GM21786 (cell line): ENCODE results near the gene MZT2A.
"Not testable (repeated sequence)": the region's sequence is repeated elsewhere in the genome, so short reads cannot be mapped to it uniquely, and the experiment has no call there.

ENCODE experiments used
- ATAC-seq: cut with Tn5 transposase; IDR thresholded peaks from one replicate; pipeline ENCODE4 v1.9.1; 2021; ENCODE audit not compliant: unreplicated experiment

The MZT2A gene

DNA sequence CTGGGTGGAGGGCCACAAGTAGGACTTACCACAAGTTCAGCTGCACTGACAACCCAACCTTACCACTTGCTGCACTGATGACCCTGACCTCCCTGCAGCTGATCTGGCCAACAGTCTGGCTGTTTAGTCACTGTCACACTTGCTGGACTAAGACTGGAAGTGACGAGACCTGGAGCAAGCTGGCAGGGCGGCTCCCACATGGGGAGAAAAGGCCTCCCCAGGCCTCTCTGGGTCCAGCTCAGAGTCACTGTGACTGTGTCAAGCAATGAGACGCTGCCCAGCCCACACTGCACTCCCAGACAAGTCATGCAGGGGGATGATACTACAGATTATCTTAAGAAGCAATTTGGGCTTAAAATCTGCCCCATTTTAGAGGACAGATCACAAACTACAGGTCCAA lies 21.3 kb downstream of the MZT2A start:
- ATAC-seq: not testable (repeated sequence)

DNA sequence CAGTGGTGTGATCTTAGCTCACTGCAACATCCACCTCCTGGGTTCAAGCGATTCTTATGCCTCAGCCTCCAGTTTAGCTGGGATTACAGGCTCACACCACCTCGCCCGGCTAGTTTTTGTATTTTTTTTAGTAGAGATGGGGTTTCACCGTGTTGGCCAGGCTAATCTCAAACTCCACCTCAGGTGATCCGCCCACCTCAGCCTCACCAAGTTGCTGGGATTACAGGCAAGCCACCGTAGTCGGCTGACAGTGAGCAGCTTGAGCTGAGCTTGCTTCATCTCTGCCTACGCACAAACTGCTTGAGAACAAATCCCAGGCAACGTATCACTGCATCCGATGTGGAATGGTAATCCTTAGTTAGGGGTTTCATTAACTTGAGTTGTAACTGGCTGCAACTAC lies 24.5 kb downstream of the MZT2A start:
- not testable (repeated sequence) for ATAC-seq

DNA sequence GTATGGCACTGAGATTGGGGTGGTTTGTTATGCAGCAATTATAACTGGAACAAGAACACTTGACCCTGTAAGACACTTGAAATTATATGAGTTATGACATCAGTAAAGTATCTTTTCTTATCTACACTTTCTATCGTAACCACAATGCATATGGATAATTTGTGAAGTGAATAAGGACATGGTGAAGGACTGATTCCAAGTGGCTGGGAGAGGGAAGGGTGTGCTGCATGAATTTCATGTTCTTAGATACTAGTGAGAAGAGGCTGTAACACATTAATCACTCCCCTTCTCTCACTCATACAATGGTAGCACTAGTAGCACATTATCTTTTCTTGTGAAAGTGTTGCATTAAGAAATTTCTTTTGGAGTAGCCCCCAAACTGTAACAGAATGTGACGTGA lies 37.3 kb downstream of the MZT2A start:
- ATAC-seq: not testable (repeated sequence)

DNA sequence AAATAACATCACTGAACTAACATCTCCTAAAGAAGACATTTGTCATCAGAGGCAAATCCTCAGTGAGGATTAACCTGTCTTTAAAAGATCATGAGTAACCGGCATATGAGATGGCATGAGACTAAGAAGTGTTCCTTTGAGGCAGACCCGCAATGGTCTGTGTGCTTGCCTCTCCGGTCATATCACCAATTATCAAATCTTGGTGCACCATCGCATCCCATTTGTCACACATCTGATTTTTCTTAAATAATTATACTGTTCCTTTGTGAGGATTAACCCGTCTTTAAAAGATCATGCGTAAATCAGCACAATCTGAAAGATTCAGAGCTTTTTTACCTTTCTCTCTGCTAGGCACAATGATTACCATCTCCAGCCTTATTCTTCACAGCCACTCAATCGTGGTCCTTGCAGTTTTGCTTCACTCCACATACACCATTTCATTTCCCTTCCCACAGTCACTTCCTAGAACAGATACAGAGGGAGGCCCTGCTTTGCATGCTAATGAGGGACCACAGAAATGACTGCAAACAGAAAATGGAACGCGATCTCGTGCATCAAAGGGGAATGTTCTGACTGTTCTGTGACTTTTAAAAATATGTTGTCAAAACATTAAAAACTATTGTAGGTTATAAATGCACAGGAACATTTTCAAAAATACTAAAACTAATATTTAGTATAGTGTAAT lies 40.8 kb downstream of the MZT2A start:
- peak; percentile 91 for ATAC-seq

DNA sequence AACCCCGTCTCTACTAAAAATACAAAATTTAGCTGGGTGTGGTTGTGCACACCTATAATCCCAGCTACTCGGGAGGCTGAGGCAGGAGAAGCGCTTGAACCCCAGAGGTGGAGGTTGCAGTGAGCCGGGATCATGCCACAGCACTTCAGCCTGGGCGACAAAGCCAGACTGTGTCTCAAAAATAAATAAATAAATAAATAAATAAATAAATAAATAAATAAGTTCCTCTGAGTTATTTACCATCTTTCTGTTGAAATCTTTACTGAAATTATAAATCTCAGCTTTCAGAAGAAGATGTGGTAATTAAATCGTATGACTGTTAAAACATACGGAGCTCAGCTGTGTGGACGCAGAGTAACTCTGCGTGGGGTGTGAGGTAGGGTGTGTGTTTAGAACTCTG lies 44.2 kb downstream of the MZT2A start:
- not testable (repeated sequence) for ATAC-seq

DNA sequence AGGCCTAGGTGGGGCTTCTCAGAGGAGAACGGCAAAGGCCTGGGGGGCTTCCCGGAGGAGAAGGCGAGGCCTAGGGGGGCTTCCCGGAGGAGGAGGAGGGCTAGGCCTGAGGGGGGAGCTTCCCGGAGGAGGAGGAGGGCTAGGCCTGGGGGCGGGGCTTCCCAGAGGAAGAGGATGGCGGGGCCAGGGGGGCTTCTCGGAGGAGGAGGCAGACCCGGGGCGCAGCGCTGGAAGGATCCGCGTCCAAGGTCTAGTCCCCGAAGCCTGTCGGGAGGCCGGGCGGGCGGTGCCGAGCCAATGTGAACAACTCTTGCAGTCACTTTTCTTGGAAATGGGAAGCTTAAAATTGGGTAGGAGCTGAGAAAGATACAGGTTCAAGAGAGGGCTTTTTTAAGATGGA lies 46.3 kb downstream of the MZT2A start:
- ATAC-seq: no peak

DNA sequence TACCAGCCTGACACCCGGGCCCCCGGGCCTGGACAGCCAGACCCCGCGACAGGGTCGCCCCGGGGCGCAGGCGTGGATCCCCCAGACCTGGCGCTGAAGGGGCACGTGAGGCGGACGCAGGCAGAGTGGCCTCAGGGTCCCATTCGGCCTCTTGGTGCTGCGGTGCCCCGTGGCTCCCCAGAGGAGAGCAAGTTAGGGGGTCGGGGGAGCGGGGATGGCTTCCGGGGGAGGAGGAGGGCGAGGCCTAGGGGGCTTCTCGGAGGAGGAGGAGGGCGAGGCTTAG lies 46.7 kb downstream of the MZT2A start:
- not testable (repeated sequence) for ATAC-seq

DNA sequence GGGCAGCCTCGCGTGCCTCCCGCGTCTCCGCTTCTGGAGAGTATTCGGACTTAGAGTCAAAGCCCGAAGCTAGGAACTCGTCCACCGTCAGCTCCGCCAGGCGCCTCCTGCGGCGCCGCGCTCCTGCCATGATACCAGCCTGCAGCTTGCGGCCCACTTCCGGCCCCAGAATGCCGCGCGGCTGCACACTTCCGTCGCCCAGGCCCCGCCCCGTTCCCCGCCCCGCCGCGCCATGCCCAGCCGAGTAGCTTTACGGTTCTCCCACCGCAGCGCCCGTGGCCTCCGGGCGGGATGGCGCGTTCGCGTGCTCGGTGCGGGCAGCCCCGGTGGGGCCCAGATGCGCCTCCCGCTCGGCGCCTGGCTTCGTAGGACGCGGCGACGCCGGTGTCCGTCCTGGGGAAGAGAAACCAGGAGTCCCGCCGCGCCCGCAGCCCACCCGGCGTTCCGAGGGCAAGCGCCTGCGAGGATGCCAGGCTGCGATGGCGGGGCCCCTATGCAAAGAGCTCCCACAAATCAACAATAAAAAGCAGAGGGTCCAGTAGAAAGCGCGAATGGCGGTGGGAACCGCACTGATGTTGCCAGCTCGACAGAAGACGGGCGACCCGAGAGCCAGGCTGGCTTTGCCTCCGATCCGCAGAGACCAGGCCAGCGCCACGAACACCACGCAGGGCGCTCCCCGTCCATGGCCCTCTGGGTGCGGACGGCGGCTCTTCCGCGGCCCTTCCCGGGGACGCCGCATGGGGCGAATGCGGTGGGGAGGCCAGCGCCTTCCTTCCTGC lies 47.3 kb downstream of the MZT2A start:
- ATAC-seq: not testable (repeated sequence)

DNA sequence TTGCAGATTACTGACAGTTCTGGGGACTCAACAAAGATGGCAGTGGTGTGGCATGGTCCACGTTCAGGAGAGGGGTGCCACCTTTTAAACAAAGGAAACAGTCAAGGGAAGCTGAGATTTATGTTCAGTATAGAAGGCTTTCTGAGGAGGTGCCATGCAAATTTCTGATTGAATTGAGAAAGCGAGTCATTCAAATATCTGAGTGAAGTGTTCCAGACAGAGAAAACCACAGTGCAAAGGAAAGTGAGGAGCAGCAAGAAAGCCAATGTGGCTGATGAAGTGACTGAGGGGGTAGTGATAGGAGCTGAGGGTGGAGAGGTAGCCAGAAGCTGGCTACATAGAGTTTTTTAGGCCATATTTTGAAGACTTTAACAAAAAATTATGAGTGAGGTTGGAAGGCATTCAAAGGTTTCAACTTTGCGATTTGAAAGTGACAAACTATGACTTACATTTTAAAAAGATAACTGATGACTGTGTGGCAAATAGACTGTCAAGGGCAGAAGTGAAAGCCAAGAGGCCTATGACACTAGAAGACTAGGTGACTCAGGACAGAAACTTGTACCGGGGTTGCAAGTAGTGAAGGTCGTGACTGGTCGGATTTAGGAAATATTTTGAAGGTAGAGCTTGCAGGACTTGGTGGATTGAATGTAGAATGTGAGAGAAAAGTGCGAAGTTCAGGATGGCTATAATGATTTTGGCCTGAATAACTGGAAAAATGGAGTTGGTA lies 51.3 kb downstream of the MZT2A start:
- peak; percentile 60 for ATAC-seq
